DMS114 treated with DMSO at 0.1 percent for 48 hours (cell line): ENCODE results near the gene SLC2A5.
A peak's percentile ranks its signal among the peaks of the same experiment; 100 is the strongest.
"Not testable (repeated sequence)": the region's sequence is repeated elsewhere in the genome, so short reads cannot be mapped to it uniquely, and the experiment has no call there.

Source experiments
- DNase-seq: peaks from one replicate; lab custom pipeline; 2025; ENCODE audit not compliant: unreplicated experiment; lab: John Stamatoyannopoulos, UW

Gene SLC2A5, protein sequence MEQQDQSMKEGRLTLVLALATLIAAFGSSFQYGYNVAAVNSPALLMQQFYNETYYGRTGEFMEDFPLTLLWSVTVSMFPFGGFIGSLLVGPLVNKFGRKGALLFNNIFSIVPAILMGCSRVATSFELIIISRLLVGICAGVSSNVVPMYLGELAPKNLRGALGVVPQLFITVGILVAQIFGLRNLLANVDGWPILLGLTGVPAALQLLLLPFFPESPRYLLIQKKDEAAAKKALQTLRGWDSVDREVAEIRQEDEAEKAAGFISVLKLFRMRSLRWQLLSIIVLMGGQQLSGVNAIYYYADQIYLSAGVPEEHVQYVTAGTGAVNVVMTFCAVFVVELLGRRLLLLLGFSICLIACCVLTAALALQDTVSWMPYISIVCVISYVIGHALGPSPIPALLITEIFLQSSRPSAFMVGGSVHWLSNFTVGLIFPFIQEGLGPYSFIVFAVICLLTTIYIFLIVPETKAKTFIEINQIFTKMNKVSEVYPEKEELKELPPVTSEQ

GRCh38 chr1:9069326-9070100 lies at the start of gene SLC2A5:
Gene SLC2A5 (minus strand): TSS chr1:9069635. CDS start chr1:9069536, 99 bp downstream.
- DNase-seq, result no peak

- no peak for DNase-seq
Measured at GRCh38 chr1:9118186-9118585, 48.8 kb upstream of the SLC2A5 start.

DNA sequence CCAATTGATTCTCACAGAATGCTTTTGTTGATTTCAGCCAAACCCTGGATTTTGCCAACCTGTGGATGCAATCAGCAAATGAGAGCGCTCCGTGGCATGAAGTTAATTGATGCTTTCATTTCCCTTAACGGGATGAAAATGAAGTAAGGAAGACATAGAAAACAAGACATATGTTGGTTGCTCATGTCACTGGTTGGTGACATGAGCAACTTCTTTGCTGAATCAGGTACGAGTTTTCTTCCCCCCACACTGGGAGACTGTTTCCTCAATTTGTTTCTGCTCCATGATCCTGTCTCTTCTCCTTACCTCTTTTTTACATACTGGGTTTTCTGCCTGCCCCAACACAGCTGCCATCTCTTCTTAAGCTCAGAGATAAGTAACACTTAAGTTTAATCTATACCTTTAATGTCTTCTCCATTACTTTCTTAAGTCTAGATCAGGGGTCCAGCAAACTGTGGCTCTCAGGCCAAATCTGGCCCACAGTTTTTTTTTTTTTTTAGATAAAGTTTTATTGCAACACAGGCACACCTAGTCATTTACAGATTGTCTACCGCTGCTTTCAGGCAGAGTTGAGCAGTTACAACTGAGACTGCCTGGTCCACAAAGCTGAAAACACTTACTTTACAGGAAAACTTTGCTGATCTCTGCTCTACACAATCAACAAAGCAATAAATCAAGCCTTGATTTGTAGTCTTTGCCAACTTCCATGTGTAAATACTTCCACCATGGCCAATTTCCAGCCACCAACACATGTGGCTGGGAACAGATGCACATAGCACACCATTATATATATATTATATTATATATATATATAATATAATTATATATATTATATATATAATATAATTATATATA lies 46.1 kb upstream of the SLC2A5 start:
- no peak for DNase-seq

- no peak for DNase-seq
Measured at GRCh38 chr1:9112961-9113880, 43.8 kb upstream of the SLC2A5 start.

DNA sequence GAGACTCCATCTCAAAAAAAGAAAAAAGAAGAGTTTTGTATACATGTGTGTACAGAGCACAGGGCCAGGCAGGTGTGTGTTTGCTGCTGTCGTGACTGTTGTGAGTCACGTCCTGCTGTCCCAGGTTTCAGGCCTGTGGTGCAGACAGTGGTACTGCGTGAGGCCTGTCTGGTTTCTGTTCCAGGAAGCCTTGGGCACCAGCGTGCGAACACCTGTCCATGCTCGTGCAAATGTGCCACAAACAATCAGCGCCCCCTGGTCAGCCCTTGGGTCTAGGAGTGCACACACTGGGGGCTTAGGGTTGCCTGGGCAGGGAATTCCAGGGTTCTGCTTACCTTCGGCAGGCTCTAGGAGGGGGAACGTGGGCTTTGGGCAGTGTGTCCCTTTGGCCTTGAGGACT lies 42.5 kb upstream of the SLC2A5 start:
- no peak for DNase-seq

DNA sequence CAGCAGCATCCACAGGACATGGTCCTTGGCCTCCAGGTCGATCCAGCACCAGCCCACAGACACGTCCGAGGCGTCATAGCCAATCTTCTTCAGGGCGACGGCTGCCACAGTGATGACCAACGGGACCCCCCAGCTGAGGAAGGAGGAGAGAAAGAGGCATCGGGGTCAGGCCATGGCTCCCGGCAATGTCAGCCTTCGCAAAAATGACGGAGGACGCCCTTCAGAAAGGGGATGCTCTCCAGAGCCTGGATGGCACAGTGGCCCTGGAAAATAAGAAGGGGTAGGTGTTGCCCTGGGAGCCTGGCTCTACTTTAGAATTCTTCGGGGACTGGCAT lies 41.9 kb upstream of the SLC2A5 start:
- no peak for DNase-seq

GRCh38 chr1:9110669-9111356 lies 41.4 kb upstream of the SLC2A5 start:
- DNase-seq, result peak; percentile 38

DNA sequence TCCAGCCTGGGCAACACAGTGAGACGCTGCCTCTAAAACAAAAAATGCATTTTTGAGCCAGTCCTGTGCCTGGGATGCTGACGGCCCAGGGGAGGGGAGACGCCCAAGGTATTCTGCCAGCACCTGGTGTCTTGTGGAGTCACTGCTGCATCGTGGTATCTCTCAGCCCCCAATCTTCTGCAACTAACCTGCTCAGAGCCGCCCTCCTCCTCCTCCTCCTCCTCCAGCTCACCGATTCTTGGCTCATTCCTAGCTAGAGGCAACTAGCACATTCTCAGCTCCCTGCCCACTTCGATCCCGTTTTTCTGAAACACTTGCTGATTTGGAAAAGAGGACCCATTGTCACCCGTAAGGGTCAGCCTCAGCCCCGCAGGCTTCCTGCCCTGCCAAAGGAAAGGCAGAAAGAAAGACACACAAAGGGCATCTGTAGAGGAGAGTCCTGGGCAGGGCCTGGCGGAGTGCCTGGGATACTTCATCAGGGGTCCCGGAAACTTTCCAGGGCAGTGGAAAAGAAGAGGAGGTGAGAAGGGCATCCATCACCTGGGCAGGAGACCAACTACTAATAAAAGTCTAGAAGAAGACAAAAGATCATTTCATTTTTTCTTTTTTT lies 38.7 kb upstream of the SLC2A5 start:
- DNase-seq, result no peak

- DNase-seq, result no peak
Measured at GRCh38 chr1:9107136-9107535, 37.7 kb upstream of the SLC2A5 start.

DNA sequence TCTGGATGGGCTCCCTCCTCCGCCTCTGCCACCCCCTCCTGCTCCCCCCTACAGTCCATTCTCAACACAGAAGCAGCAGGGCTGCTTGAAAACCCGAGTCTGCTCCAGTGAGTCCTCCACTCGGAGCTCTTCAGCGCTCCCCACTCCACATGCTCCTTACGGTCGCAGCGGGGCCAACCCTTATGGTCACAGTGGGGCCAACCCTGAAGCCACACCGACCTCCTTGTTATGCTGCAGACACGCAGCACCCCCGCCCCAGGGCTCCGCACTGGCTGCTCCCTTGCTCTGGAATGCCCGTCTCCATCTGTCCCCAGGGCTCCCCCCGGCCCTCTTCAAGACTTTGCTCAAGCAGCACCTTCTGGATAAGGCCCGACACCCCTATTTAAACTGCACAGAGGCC lies 36.9 kb upstream of the SLC2A5 start:
- no peak for DNase-seq

GRCh38 chr1:9105336-9105867 lies 36.0 kb upstream of the SLC2A5 start:
- DNase-seq, result no peak

DNA sequence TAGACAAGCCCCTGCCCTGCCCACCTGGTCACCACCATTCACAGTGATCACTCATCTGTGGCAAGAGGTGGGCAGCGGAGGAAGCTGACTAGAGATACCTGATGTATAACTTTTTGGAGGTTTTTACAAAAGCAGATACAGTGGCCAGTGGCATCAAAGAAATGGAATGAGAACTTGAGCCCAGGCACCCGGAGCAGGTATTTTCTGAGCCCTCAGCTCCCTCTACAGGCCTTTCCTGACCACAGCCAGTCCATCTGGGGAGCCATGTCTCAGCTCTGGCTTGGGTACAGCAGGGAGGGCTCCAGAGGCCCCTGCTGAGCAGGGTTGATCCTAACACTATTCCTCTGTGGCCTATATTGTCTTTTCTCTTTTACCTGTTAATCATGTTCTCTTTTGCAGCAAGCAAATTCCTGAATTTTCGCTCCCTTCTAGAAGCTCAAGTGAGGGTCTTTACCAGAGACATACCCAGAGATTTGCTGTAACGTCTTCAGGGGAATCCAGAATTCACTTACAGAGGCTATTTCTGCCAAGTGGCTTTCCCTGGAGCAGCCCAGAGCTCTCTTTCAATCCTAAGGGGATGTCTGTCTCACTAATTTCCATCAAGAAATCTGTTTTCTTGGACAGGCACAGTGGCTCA lies 32.2 kb upstream of the SLC2A5 start:
- DNase-seq, result peak; percentile 62

GRCh38 chr1:9100471-9101043 lies 31.1 kb upstream of the SLC2A5 start:
- DNase-seq, result no peak

DNA sequence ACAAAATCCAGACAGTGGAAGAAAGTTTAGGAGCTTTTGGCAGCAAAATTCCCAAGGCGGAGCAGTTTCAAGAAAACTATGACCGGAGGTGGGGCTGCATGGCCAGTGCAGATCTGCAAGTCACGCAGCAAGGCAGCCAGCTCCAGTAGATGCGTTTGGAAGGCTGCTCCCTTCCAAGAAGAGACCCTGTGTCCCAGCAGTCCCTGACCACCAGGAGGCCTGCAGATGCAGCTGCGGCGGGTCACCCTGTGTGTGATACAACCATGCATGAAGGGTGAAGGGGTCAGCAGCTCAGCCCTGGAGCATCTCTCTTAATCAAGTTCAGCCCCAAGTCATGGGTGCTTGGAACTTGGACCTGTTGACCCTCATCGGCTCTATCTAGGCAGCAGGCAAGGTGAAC lies 30.1 kb upstream of the SLC2A5 start:
- DNase-seq, result no peak

DNA sequence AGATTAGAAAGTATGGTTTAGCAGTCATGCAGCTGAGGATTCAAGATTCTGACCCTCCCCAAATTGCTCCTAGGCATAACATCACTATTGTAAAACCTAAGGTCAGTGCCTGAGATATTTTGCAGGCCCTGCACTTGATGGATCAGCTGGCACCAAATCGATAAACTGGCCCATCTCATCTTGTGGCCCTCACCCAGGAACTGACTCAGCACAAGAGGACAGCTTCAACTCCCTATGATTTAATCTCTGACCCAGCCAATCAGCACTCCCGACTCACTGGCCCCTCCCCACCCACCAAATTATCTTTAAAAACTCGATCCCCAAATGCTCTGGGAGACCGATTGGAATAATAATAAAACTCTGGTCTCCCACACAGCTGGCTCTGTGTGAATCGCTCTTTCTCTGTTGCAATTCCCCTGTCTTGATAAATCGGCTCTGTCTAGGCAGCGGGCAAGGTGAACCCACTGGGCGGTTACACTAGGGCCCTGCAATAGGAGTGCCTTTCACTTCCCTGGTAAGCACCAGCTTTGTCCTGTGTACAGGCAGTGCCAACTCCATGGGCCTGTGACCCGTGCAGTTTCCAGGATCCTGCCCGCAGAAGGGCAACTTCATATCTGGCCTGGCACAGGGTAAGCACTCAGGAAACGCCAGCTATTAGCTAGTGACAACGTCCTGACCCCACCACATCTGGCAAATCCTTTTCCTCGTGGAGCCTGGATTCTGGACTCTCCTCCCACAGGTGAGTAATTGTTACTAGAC lies 28.7 kb upstream of the SLC2A5 start:
- no peak for DNase-seq

GRCh38 chr1:9095818-9096217 lies 26.4 kb upstream of the SLC2A5 start:
- no peak for DNase-seq

- not testable (repeated sequence) for DNase-seq
Measured at GRCh38 chr1:9093996-9094595, 24.7 kb upstream of the SLC2A5 start.
